ENCODE data around the gene ERN1.
A peak's percentile ranks its signal among the peaks of the same experiment; 100 is the strongest.
"Not testable (repeated sequence)": the region's sequence is repeated elsewhere in the genome, so short reads cannot be mapped to it uniquely, and the experiment has no call there.

Gene ERN1

DNA sequence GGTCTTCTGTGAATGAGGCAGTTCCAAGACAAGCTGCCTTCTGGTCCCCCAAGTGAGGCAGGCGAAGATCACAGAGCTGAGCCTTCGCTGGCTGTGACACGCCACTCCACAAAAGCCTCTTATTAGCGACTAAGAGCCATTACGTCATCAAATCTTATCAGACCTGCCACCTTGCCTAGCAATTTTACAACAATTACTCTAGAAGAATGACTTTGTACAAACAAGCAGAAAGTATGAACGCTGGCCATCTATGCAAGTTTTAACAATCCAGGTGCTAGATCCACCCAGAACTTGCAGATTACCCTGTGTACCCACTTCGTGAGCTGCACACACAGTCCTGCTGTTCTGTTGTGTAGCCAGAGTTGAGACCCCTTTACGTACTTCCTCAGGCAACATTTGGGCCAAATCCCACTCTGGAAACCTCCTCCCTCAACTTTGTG, 105.7 kb downstream of the ERN1 start:
- Mint-ChIP-seq H3K36me3 (ENCODE audit: low read depth) (peaks cover 8% of the 10 kb centered on the region), H3K9me3 (no peaks in the 10 kb centered on the region), H3K4me3 (no peak overlapping the region), H3K27me3 (no peaks in the 10 kb centered on the region), H3K27ac (peak overlapping the region; percentile 91), H3K4me1 (ENCODE audit: low read depth) (peaks cover 75% of the 10 kb centered on the region)
- DNase-seq = no peak

GRCh38 chr17:64022611-64023063, 107.3 kb downstream of the ERN1 start:
- no peaks in the 10 kb centered on the region for H3K9me3 Mint-ChIP-seq
- H3K4me1 Mint-ChIP-seq (ENCODE audit: low read depth) = peaks cover 78% of the 10 kb centered on the region
- peak overlapping the region; percentile 99 for H3K27ac Mint-ChIP-seq
- H3K36me3 Mint-ChIP-seq (ENCODE audit: low read depth) = peaks cover 14% of the 10 kb centered on the region
- no peak for DNase-seq
- H3K4me3 Mint-ChIP-seq = no peak overlapping the region
- H3K27me3 Mint-ChIP-seq = no peaks in the 10 kb centered on the region

GRCh38 chr17:64020056-64020766, 109.7 kb downstream of the ERN1 start, which contains the start of gene ICAM2:
Gene ICAM2 (minus strand): TSS chr17:64020633. CDS start chr17:64006691, 13,942 bp downstream.
- peak; percentile 85 for DNase-seq
- H3K27me3 Mint-ChIP-seq = no peaks in the 10 kb centered on the region

DNA sequence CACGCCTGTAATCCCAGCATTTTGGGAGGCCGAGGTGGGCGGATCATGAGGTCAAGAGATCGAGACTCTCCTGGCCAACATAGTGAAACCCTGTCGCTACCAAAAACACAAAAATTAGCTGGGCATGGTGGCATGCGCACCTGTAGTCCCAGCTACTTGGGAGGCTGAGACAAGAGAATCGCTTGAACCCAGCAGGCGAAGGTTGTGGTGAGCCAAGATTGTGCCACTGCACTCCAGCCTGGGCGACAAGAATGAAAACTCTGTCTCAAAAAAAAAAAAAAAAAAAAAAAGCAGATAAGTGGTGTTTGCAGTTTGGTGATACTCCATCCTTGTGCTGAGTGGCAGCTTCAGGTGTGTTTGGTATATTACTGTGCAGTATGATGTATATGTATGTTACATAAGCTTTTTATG, 110.4 kb downstream of the ERN1 start:
- peaks cover 21% of the 10 kb centered on the region for H3K36me3 Mint-ChIP-seq (ENCODE audit: low read depth)
- H3K4me1 Mint-ChIP-seq (ENCODE audit: low read depth) = peaks cover 80% of the 10 kb centered on the region
- DNase-seq = not testable (repeated sequence)

More at GRCh38 chr17:64020056-64020766, 109.7 kb downstream of the ERN1 start, which contains the start of gene ICAM2:
- Mint-ChIP-seq H3K27ac (peak within 1 kb of the TSS; percentile 99), H3K9me3 (no peaks in the 10 kb centered on the region), H3K4me3 (peak within 1 kb of the TSS; percentile 88), H3K36me3 (ENCODE audit: low read depth) (peaks cover 17% of the 10 kb centered on the region), H3K4me1 (ENCODE audit: low read depth) (peaks cover 82% of the 10 kb centered on the region)

DNA sequence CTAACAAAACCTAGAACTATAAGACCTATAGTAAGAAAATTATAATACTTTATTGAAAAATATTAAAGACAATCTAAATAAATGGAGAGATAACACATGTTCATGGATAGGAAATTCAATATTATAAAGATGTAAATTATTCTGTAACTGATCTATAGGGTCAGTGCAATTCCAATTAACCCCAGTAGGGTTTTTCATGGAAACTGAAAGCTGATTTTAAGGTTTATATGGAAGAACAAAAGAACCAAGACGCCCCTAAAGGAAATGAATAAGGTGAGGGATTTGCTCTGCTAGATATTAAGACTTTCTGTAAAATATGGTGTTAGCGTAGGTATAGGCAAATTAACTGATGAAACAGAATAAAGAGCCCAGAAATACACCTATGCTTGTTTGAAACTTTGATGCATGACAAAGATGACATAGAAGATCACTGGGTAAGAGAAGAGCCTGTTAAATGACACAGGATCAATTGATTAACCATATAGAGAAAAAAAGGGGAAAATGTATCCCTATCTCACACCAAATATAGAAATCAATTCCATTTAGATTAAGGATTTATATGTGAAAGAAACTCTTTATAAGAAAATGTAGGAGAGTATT, 112.5 kb downstream of the ERN1 start:
- peak overlapping the region; percentile 88 for H3K4me3 Mint-ChIP-seq
- H3K36me3 Mint-ChIP-seq (ENCODE audit: low read depth) = peaks cover 31% of the 10 kb centered on the region
- H3K27ac Mint-ChIP-seq = peak overlapping the region; percentile 94
- peaks cover 76% of the 10 kb centered on the region for H3K4me1 Mint-ChIP-seq (ENCODE audit: low read depth)
- no peaks in the 10 kb centered on the region for H3K9me3 Mint-ChIP-seq
- H3K27me3 Mint-ChIP-seq = no peaks in the 10 kb centered on the region
- no peak for DNase-seq

More for the DNA sequence above, 110.4 kb downstream of the ERN1 start:
- peak overlapping the region; percentile 99 for H3K27ac Mint-ChIP-seq
- peak overlapping the region; percentile 88 for H3K4me3 Mint-ChIP-seq
- H3K27me3 Mint-ChIP-seq, H3K9me3 Mint-ChIP-seq: not testable (repeated sequence)

- Mint-ChIP-seq H3K9me3 (no peaks in the 10 kb centered on the region), H3K4me3 (peak overlapping the region; percentile 72), H3K27me3 (no peaks in the 10 kb centered on the region), H3K4me1 (ENCODE audit: low read depth) (peaks cover 72% of the 10 kb centered on the region), H3K36me3 (ENCODE audit: low read depth) (peaks cover 36% of the 10 kb centered on the region), H3K27ac (peak overlapping the region; percentile 90)
- no peak for DNase-seq
These were observed 113.0 kb downstream of the ERN1 start for GRCh38 chr17:64016974-64017373.

DNA sequence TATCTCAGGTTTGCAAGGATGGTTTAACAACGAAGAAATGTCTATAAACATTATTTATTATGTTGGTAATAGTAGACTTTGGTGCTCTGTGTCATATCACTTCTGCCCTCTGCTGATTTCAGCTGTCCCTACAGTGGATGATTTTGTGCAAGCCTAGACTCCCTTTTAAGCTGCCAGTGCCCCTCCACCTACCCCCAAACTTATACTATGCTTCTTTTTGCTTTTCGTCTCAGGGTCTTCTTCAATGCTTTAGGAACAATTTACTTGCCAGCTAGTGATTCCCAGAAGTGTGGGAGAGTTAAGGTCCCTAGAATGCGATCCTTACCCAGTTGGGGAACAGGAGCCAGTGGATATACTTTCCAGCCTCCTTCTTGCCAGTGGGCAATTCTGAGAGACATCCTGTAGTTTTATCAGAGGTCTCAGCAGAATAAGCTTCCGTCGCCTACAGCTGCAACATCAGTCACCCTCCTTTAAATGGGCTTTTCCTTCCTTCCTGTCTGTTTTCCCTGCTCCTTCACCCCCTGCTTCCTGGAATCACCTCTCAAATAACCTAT, 113.6 kb downstream of the ERN1 start:
- no peak for DNase-seq
- Mint-ChIP-seq H3K9me3 (no peaks in the 10 kb centered on the region), H3K27ac (peak overlapping the region; percentile 90), H3K4me1 (ENCODE audit: low read depth) (peaks cover 75% of the 10 kb centered on the region), H3K36me3 (ENCODE audit: low read depth) (peaks cover 42% of the 10 kb centered on the region), H3K27me3 (no peaks in the 10 kb centered on the region), H3K4me3 (peak overlapping the region; percentile 72)

DNA sequence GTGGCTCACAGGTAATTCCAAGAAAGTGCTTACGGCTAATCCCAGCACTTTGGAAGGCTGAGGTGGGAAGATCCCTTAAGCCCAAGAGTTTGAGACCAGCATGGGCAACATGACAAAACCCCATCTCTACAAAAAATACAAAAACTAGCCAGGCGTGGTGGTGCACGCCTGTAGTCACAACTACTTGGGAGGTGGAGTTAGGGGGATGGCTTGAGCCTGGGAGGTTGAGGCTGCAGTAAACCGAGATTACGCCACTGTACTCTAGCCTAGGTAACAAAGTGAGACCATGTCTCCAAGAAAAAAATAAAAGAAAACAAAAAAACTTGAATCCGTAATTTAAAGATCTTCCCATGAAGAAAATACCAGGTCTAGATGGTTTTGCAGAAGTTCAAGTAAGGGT, 114.5 kb downstream of the ERN1 start:
- H3K36me3 Mint-ChIP-seq (ENCODE audit: low read depth) = peaks cover 49% of the 10 kb centered on the region
- peaks cover 74% of the 10 kb centered on the region for H3K4me1 Mint-ChIP-seq (ENCODE audit: low read depth)
- no peaks in the 10 kb centered on the region for H3K27me3 Mint-ChIP-seq

DNA sequence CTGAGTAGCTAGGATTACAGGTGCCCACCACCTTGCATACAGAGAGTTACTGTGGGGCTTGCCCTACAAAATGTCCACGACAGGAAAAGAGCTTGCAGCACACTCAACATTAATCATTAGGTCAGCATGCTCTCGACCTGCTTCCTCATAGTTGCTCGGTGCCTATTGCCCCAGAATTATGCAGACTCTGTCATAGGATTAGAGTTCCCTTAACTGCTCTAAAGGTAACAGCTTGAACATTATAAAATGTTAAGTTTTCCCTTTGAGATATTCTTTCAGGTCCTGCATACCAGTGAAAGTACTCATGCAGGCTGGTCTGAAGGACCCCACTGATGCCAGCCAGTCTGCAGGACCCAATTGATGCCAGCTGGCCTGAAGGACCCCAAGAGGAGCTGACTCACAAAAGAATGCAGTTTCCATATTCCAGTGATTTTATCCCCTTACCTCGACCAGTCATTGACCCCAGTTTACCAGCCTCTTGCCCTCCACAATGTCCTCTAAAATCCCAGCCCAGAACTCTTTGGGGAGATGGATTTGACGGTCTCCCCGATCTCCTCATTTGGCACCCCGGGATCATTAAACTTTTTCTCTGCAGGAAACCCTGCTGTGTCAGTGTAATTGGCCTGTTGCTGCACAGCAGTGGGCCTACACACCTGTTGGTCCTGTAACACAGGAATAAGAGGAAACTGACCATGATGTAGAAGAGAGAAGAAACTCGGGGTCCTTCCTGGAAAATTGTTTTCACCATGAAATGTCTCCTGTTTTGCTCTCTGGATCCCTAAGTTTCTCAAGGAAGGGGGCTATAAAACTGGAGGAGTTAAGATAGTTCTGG, 120.2 kb downstream of the ERN1 start:
- Mint-ChIP-seq H3K4me3 (no peak overlapping the region), H3K27ac (peak overlapping the region; percentile 55), H3K9me3 (no peaks in the 10 kb centered on the region), H3K36me3 (ENCODE audit: low read depth) (peaks cover 79% of the 10 kb centered on the region), H3K4me1 (ENCODE audit: low read depth) (peaks cover 69% of the 10 kb centered on the region), H3K27me3 (no peaks in the 10 kb centered on the region)
- DNase-seq = no peak

More for the DNA sequence above, 114.5 kb downstream of the ERN1 start:
- DNase-seq = no peak
- H3K27ac Mint-ChIP-seq = peak overlapping the region; percentile 96
- H3K9me3 Mint-ChIP-seq = no peaks in the 10 kb centered on the region
- peak overlapping the region; percentile 70 for H3K4me3 Mint-ChIP-seq

- Mint-ChIP-seq H3K4me3 (no peak overlapping the region), H3K27ac (peak overlapping the region; percentile 79), H3K4me1 (ENCODE audit: low read depth) (peaks cover 62% of the 10 kb centered on the region), H3K36me3 (ENCODE audit: low read depth) (peaks cover 86% of the 10 kb centered on the region), H3K9me3 (no peaks in the 10 kb centered on the region), H3K27me3 (no peaks in the 10 kb centered on the region)
- DNase-seq = no peak
These were observed 121.1 kb downstream of the ERN1 start for GRCh38 chr17:64008830-64009229.

GRCh38 chr17:64008346-64008745, 121.6 kb downstream of the ERN1 start:
- no peak overlapping the region for H3K4me3 Mint-ChIP-seq
- H3K9me3 Mint-ChIP-seq = no peaks in the 10 kb centered on the region
- no peak for DNase-seq
- peaks cover 58% of the 10 kb centered on the region for H3K4me1 Mint-ChIP-seq (ENCODE audit: low read depth)
- no peaks in the 10 kb centered on the region for H3K27me3 Mint-ChIP-seq
- H3K36me3 Mint-ChIP-seq (ENCODE audit: low read depth) = peaks cover 88% of the 10 kb centered on the region
- H3K27ac Mint-ChIP-seq = peak overlapping the region; percentile 79

DNA sequence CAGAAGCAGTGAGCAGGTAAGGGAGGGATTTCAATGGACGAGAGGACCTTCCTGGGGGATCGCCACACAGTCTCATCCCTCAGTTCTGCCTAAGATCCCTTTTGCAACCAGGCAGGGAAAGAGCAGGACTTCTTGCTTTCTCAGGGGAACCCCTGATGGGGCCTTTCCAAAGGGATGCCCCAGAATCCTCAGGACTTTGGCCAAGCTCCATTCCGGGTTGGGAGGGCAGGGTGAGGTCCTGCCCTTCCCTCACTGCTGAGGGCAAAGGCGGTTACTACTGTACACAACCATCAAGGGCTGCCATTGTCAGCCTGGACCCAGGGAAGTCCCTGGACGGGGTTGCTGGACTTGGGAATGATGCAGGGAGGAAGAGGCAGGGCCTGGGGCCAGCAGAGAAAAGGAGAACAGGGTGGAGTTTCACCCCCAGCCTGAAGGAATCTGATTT, 122.1 kb downstream of the ERN1 start:
- no peaks in the 10 kb centered on the region for H3K27me3 Mint-ChIP-seq
- H3K36me3 Mint-ChIP-seq (ENCODE audit: low read depth) = peaks cover 91% of the 10 kb centered on the region
- no peaks in the 10 kb centered on the region for H3K9me3 Mint-ChIP-seq
- peak overlapping the region; percentile 79 for H3K27ac Mint-ChIP-seq
- no peak for DNase-seq
- peaks cover 56% of the 10 kb centered on the region for H3K4me1 Mint-ChIP-seq (ENCODE audit: low read depth)
- H3K4me3 Mint-ChIP-seq = no peak overlapping the region

DNA sequence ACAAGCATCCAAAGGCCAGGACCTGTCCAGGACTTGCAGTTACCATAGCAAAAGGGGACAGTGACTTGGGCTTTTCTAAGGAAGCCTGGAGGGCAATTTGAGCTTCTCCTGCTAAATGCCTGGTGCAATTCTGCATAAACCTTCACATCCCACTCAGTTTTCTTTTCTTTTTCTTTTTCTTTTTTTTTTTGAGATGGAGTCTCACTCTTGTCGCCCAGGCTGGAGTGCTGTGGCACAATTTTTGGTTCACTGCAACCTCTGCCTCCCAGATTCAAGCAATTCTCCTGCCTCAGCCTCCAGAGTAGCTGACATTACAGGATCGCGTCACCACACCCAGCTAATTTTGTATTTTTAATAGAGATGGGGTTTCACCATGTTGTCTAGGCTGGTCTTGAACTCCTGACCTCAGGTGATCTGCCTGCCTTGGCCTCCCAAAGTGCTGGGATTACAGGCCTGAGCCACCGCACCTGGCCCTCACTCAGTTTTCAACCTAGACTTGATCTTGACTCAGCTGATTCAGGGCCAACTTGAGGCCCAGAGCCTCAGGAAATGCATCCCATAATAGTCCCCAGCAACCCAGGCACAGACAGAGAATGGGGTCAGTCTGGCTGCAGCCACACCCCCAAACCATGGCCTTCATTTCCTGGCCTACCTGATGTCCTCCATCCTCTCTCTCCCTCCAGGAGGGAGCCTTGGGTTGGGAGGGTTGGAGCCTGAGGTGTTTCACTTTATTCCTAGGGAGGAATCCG, 122.7 kb downstream of the ERN1 start:
- not testable (repeated sequence) for H3K4me3 Mint-ChIP-seq, H3K9me3 Mint-ChIP-seq, H3K27me3 Mint-ChIP-seq
- Mint-ChIP-seq H3K4me1 (ENCODE audit: low read depth) (peaks cover 53% of the 10 kb centered on the region), H3K27ac (peak overlapping the region; percentile 79), H3K36me3 (ENCODE audit: low read depth) (peaks cover 92% of the 10 kb centered on the region)
- peak; percentile 21 for DNase-seq
